GM18517 (cell line): Measurements from ENCODE around the gene HAND1.

Source experiments
- ATAC-seq: cut with Tn5 transposase; IDR thresholded peaks from one replicate; pipeline ENCODE4 v1.9.1; 2021; ENCODE audit warnings: mild to moderate bottlenecking, moderate library complexity; ENCODE audit not compliant: unreplicated experiment

HAND1 gene

GRCh38 chr5:154461531-154461930 is 16.5 kb downstream of the HAND1 start:
- no peak for ATAC-seq

GRCh38 chr5:154460172-154460571 is 17.9 kb downstream of the HAND1 start:
- no peak for ATAC-seq

GRCh38 chr5:154459015-154459414 is 19.0 kb downstream of the HAND1 start:
- ATAC-seq: no peak

GRCh38 chr5:154456540-154456939 is 21.5 kb downstream of the HAND1 start:
- ATAC-seq: no peak

- no peak for ATAC-seq
These were observed 22.4 kb downstream of the HAND1 start for GRCh38 chr5:154455585-154455984.

- no peak for ATAC-seq
These were observed 26.1 kb downstream of the HAND1 start for GRCh38 chr5:154451957-154452356.

- ATAC-seq: no peak
These were observed 28.2 kb downstream of the HAND1 start for GRCh38 chr5:154449786-154450185.

- ATAC-seq: no peak
These were observed 30.8 kb downstream of the HAND1 start for GRCh38 chr5:154447089-154447725.

GRCh38 chr5:154446195-154447088 is 31.6 kb downstream of the HAND1 start:
- peak; percentile 19 for ATAC-seq

GRCh38 chr5:154445422-154446194 is 32.4 kb downstream of the HAND1 start, which contains the start of gene SAP30L:
SAP30L (plus strand) TSS chr5:154445997; CDS start chr5:154446605, 608 bp downstream.
- ATAC-seq: peak; percentile 92

- no peak for ATAC-seq
These were observed 33.2 kb downstream of the HAND1 start for GRCh38 chr5:154444556-154445421.

GRCh38 chr5:154442801-154443200 is 35.2 kb downstream of the HAND1 start:
- ATAC-seq: no peak

GRCh38 chr5:154440540-154440939 is 37.5 kb downstream of the HAND1 start:
- ATAC-seq: no peak

GRCh38 chr5:154437281-154437965 is 40.6 kb downstream of the HAND1 start:
- ATAC-seq: no peak

GRCh38 chr5:154435226-154435625 is 42.8 kb downstream of the HAND1 start:
- ATAC-seq: no peak

- ATAC-seq: no peak
These were observed 46.9 kb downstream of the HAND1 start for GRCh38 chr5:154430961-154431630.

- no peak for ATAC-seq
These were observed 47.6 kb downstream of the HAND1 start for GRCh38 chr5:154430466-154430865.

GRCh38 chr5:154429341-154429740 is 48.7 kb downstream of the HAND1 start:
- no peak for ATAC-seq

- no peak for ATAC-seq
These were observed 49.8 kb downstream of the HAND1 start for GRCh38 chr5:154428208-154428607.
